22Rv1 (cell line): ENCODE measurements around the gene TLCD1.

ENCODE experiments used
- H3K27ac ChIP-seq: fragments of 450-650 bp; 2 replicates; pipeline ENCODE4 v1.5.1; 2017
- ZFX ChIP-seq: fragments of 450-650 bp; IDR thresholded peaks from 2 replicates; pipeline ENCODE4 v1.6.1; 2017; ENCODE audit warnings: antibody characterized with exemption, borderline replicate concordance
- TF ChIP-seq, protein P1 (sequence below): fragments of 450-650 bp; IDR thresholded peaks from 2 replicates; pipeline ENCODE4 v1.5.1; 2017; ENCODE audit warnings: mild to moderate bottlenecking

Gene TLCD1

DNA sequence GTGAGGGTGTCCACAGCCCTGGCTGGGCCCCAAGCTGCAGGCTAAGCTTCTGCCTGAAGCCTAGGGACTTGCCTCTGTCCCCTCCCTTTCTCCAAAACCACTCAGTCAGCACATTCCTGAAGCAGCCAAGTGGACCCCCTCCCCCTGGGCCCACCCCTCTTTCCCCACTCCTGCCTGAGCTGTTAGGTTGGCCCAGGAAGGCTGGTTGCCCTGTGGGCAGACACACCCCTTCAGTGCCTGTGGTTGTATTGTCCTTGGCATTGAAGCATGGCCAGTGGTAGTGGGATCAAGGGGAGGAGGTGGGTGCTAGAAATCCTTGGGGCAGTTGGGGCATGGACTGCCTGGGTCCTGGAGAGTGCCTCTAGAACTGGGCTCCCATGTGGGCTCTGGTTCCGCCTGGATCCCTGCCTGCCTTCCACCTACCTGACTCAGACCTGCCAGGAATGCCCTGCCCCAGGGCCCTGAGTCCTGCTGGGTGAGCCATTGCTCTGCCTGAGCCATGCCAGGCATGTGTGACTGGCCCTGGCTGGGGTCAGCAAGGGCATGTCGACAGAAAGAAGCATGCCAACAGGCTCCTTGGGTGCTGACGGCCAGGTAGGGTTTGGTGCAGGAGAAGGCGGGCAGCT is 19.9 kb upstream of the TLCD1 start:
- TF ChIP-seq, protein P1, sequence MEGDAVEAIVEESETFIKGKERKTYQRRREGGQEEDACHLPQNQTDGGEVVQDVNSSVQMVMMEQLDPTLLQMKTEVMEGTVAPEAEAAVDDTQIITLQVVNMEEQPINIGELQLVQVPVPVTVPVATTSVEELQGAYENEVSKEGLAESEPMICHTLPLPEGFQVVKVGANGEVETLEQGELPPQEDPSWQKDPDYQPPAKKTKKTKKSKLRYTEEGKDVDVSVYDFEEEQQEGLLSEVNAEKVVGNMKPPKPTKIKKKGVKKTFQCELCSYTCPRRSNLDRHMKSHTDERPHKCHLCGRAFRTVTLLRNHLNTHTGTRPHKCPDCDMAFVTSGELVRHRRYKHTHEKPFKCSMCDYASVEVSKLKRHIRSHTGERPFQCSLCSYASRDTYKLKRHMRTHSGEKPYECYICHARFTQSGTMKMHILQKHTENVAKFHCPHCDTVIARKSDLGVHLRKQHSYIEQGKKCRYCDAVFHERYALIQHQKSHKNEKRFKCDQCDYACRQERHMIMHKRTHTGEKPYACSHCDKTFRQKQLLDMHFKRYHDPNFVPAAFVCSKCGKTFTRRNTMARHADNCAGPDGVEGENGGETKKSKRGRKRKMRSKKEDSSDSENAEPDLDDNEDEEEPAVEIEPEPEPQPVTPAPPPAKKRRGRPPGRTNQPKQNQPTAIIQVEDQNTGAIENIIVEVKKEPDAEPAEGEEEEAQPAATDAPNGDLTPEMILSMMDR, result no peak
- H3K27ac ChIP-seq, result peak overlapping the region; percentile 96

- H3K27ac ChIP-seq, result peak overlapping the region; percentile 96
- TF ChIP-seq ZFX, result no peak
- TF ChIP-seq, protein P1, result no peak
Observed at GRCh38 chr17:28744972-28745785, 19.1 kb upstream of the TLCD1 start.

DNA sequence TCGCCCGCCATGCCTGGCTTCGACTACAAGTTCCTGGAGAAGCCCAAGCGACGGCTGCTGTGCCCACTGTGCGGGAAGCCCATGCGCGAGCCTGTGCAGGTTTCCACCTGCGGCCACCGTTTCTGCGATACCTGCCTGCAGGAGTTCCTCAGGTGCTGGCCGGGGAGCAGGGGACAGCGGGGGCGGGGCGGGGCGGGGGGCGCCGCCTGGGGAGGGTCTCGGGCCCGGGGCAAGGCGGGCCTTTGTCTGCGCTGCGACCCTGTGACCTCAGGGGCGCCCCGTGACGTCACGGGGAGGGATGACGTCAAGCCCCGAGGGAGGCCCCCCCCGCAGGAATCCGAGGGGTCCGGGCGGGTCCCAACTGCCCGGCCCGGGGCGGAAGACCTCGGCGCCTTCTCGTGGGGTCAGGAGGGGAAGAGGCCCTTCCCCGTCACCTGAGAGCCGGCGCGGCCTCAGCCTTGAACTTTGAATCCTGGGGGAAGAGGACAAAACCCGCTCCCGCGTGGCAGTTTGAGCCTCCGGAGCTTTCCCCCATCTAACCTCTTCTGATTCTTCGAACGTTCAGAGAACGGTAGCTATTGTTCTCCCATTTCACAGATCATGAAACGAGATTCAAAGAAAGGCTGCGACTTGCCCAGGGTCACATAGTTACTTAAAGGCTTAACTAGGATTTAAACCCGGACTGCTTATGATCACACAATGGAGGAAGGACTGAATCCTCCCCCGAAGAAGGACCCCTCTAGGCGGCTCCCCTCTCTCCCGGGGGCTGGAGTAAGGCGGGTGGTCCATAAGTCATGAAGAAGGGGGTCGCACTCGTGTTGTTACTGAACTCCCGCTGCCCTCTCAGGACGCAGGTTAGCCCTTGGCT is 18.3 kb upstream of the TLCD1 start:
- no peak for TF ChIP-seq ZFX
- TF ChIP-seq, protein P1, result peak; percentile 6; the same call in 1 of the 2 replicates
- H3K27ac ChIP-seq, result peak overlapping the region; percentile 96

DNA sequence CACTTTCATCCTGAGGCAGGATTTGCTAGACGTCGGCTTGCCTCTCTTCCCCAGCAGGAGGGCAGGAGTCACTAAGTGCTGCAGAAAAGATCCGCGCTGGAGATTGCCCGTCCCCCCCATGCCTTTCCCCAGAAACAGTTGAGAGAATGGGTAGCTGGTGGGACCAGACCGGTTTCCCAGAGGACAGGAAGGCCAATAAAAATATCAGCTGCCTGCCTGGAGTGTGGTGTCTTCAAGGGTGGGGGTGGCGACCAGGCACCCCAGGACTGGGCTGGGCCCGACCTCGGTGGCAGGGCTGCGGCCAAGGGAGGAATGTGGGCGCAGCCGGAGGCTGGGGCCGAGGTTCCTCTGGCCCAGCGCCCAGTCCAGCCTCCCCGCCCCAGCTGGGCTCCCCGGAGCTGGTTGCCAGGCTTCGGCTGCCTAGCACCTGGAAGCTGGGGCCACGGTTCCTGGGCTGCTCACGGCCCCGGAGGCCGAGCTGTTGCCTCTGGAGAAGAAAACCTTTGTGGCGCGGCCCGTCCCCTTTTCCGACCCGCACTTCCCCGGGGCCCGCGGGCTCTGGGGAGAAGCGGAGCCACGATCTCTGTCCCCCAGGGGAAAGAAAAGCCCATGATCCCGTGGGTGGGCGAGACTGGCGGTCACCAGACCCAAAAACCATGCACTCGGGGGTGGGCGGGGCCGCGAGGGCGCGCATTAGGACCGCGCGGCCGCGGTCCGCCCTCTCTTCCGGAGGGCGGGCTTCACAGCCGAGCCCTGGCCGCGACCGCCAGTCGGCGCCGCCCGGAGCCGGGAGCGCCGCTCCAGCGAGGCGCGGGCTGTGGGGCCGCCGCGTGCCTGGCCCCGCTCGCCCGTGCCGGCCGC is 17.4 kb upstream of the TLCD1 start, which contains the start of gene TRAF4:
Gene TRAF4, plus strand, starts transcription at position 769 of the 861 bp plus-strand sequence. CDS start 102 bp downstream, outside the sequence.
- peak within 1 kb of the TSS; percentile 96 for H3K27ac ChIP-seq
- TF ChIP-seq ZFX, result no peak
- TF ChIP-seq, protein P1, result peak; percentile 40; the same call in 1 of the 2 replicates

DNA sequence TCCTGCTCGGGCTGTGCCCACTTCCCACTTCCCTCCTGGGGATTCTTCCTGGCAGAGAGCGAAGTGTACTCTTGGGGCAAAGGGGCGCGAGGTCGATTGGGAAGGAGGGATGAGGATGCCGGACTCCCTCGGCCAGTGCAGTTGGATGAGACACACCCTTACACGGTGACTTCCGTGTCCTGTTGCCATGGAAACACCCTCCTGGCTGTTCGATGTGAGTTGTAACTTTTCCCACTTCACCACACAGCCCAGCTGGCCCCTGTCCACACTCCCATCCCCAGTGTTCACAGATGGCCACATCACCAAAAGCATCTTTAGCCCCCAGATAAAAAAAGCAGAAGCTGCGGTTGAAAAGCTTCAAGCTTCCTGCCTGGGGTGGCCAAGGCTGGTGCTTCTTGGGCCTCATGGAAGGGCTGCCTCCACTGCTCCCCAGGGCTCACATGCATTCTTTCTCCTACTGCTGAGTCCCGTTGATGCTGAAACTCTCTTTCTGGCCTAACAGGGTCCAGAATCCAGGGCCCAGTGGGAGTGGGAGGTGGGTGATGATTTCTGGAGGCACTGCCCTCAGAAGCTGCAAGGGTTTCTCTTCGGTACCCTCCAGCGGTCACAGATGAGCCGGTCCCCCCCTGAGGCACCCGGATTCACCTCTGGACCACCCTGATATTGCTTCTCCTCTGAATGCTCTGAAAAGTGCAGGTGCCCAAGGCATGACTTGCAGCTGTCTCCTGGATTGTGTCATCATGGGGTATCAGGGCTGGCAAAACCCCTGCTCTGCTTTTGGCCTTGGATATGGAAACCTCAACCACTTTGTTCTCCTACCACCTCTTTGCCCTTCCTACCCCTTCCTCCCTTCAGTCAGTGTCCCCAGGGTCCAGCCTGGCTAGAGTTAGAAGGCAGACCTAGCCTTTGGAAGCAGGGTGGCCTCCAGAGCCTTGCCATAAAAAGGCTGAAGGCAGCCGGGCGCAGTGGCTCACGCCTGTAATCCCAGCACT is 15.6 kb upstream of the TLCD1 start:
- TF ChIP-seq, protein P1, result no peak
- TF ChIP-seq ZFX, result no peak
- no peak overlapping the region for H3K27ac ChIP-seq
